CD4-positive, alpha-beta T cell treated with Interleukin-6 for 4 hours (primary cell): ENCODE results near the gene HSH2D.
"Not testable (repeated sequence)": the region's sequence is repeated elsewhere in the genome, so short reads cannot be mapped to it uniquely, and the experiment has no call there.

Experiments
- DNase-seq: peaks from one replicate; pipeline ENCODE4 v3.0.0-alpha.2; 2020; ENCODE audit warnings: mixed read lengths

HSH2D gene

GRCh38 chr19:16143399-16144215 is at the start of gene HSH2D:
Gene HSH2D, plus strand, starts transcription at chr19:16143685. Its CDS starts 5,066 bp downstream, at chr19:16148751.
- DNase-seq = peak; percentile 91

GRCh38 chr19:16094360-16095070 is 49.0 kb upstream of the HSH2D start:
- DNase-seq = no peak

- DNase-seq = no peak
Observed at GRCh38 chr19:16095071-16095571, 48.4 kb upstream of the HSH2D start.

- no peak for DNase-seq
Observed at GRCh38 chr19:16096280-16096855, 47.1 kb upstream of the HSH2D start.

- no peak for DNase-seq
Observed at GRCh38 chr19:16098416-16098768, 45.1 kb upstream of the HSH2D start.

- no peak for DNase-seq
Observed at GRCh38 chr19:16098821-16099220, 44.7 kb upstream of the HSH2D start.

- DNase-seq = not testable (repeated sequence)
Observed at GRCh38 chr19:16099314-16099965, 44.0 kb upstream of the HSH2D start.

- DNase-seq = no peak
Observed at GRCh38 chr19:16100524-16100923, 43.0 kb upstream of the HSH2D start.

GRCh38 chr19:16104722-16105121 is 38.8 kb upstream of the HSH2D start:
- DNase-seq = no peak

- no peak for DNase-seq
Observed at GRCh38 chr19:16106121-16106520, 37.4 kb upstream of the HSH2D start.

- DNase-seq = peak; percentile 98
Observed at GRCh38 chr19:16111160-16111908, 32.2 kb upstream of the HSH2D start, which contains the start of gene RAB8A. Gene RAB8A, plus strand, starts transcription at chr19:16111889. Its CDS starts 13 bp downstream, at chr19:16111902.

- no peak for DNase-seq
Observed at GRCh38 chr19:16111909-16112752, 31.4 kb upstream of the HSH2D start.

GRCh38 chr19:16112778-16113177 is 30.7 kb upstream of the HSH2D start:
- DNase-seq = no peak

- no peak for DNase-seq
Observed at GRCh38 chr19:16113727-16114126, 29.8 kb upstream of the HSH2D start.

GRCh38 chr19:16115301-16116039 is 28.0 kb upstream of the HSH2D start:
- no peak for DNase-seq

- DNase-seq = no peak
Observed at GRCh38 chr19:16116067-16116466, 27.4 kb upstream of the HSH2D start.

GRCh38 chr19:16117594-16118033 is 25.9 kb upstream of the HSH2D start:
- no peak for DNase-seq

GRCh38 chr19:16118489-16119033 is 24.9 kb upstream of the HSH2D start:
- no peak for DNase-seq

GRCh38 chr19:16119075-16119857 is 24.2 kb upstream of the HSH2D start:
- peak; percentile 20 for DNase-seq
